Tibial nerve (tissue), 3 donors: ENCODE results near the gene CLEC3A.

Source experiments
- POLR2A ChIP-seq, 2 donors: fragments of 450-650 bp; IDR thresholded peaks; one replicate each; pipeline ENCODE4 v1.6.1; 2017; ENCODE audit warnings: antibody characterized with exemption in 2 of 2, mild to moderate bottlenecking in 2 of 2, moderate library complexity in 2 of 2
- TF ChIP-seq, protein P1 (sequence below), 5 experiments: fragments of 200-600 bp in 3 of 5; fragments of 450-650 bp in 2 of 5; sonication (generic) in 3 of 5; IDR thresholded peaks; one replicate each; pipeline ENCODE4 v1.5.1; 2016 to 2019; ENCODE audit warnings: antibody characterized with exemption in 5 of 5, mild to moderate bottlenecking in 3 of 5, moderate library complexity in 2 of 5

DNA sequence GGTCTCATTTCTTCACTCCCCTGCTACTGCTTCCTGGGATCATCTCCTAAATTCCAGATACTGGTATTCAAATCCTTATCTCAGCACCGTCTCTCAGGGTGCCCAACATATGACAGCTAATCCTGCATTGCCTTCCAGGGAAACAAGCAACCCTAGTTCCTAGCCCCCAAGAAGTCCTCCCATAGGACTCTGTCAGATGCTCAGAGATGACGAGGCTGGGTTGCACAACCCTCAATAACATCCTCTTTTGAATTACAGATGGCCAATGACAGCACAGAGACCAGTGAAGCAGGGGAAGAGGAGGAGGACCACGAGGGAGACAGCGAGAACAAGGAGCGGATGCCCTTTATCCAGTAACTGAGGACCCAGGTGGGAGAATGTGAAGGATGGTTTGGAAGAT lies 45.0 kb upstream of the CLEC3A start:
- TF ChIP-seq, protein P1, sequence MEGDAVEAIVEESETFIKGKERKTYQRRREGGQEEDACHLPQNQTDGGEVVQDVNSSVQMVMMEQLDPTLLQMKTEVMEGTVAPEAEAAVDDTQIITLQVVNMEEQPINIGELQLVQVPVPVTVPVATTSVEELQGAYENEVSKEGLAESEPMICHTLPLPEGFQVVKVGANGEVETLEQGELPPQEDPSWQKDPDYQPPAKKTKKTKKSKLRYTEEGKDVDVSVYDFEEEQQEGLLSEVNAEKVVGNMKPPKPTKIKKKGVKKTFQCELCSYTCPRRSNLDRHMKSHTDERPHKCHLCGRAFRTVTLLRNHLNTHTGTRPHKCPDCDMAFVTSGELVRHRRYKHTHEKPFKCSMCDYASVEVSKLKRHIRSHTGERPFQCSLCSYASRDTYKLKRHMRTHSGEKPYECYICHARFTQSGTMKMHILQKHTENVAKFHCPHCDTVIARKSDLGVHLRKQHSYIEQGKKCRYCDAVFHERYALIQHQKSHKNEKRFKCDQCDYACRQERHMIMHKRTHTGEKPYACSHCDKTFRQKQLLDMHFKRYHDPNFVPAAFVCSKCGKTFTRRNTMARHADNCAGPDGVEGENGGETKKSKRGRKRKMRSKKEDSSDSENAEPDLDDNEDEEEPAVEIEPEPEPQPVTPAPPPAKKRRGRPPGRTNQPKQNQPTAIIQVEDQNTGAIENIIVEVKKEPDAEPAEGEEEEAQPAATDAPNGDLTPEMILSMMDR (IDR thresholded peaks at IDR 0.05) = no peak
- TF ChIP-seq POLR2A (IDR thresholded peaks at IDR 0.05) = no peak
